Loucy (cell line): ENCODE data around the gene CD72.

Experiments used
- CTCF ChIP-seq: fragments of 200-600 bp; sonication (generic); conservative IDR thresholded peaks from 2 replicates; pipeline ENCODE4 v1.5.1; 2014; ENCODE audit warnings: mild to moderate bottlenecking, antibody characterized with exemption, low read length
- EZH2phosphoT487 ChIP-seq: fragments of 200-600 bp; IDR thresholded peaks from 2 replicates; pipeline ENCODE4 v1.6.1; 2018; ENCODE audit warnings: antibody characterized with exemption, mild to moderate bottlenecking, moderate library complexity, borderline replicate concordance

- TF ChIP-seq CTCF (no peak), EZH2phosphoT487 (no peak)
Measured at GRCh38 chr9:35666549-35666948, 48.3 kb upstream of the CD72 start.
